KOPT-K1 (cell line): Measurements from ENCODE around the gene GSG1L2.
"Not testable (repeated sequence)": the region's sequence is repeated elsewhere in the genome, so short reads cannot be mapped to it uniquely, and the experiment has no call there.

Experiments used
- H3K27ac ChIP-seq: fragments of 200-600 bp; sonication (generic); 2 replicates; pipeline ENCODE4 v1.5.1; 2016; ENCODE audit warnings: antibody characterized with exemption, mild to moderate bottlenecking, low read depth, low read length; ENCODE audit not compliant: poor library complexity, severe bottlenecking
- H3K36me3 ChIP-seq: fragments of 200-600 bp; sonication (generic); 2 replicates; pipeline ENCODE4 v1.5.1; 2017; ENCODE audit warnings: antibody characterized with exemption, mild to moderate bottlenecking, low read length, moderate library complexity; ENCODE audit not compliant: insufficient read depth
- H3K9me3 ChIP-seq: fragments of 200-600 bp; sonication (generic); 2 replicates; pipeline ENCODE4 v1.5.1; 2017; ENCODE audit warnings: antibody characterized with exemption, low read length, mild to moderate bottlenecking; ENCODE audit not compliant: insufficient read depth, poor library complexity, severe bottlenecking

GSG1L2 gene

DNA sequence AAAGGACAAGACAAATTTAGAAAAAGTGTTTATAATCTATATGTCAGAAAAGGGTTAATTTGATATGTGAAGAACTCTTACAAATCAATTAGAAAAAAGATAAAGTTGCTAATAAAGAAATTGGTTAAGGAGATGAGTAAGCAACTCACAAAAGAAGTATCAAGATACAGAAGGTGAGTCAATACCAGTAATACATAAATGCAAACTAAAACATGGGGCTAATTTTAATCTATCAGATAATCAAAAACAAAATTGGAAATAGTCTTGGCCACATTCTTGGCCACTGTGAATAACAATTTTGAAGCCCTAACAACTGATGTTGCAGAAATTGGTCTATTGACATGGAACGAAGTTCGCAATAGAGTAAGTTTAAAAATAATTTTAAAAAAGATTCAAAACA is 37.3 kb downstream of the GSG1L2 start:
- Histone ChIP-seq H3K27ac (no peak overlapping the region), H3K36me3 (no peaks in the 10 kb centered on the region), H3K9me3 (no peaks in the 10 kb centered on the region)

DNA sequence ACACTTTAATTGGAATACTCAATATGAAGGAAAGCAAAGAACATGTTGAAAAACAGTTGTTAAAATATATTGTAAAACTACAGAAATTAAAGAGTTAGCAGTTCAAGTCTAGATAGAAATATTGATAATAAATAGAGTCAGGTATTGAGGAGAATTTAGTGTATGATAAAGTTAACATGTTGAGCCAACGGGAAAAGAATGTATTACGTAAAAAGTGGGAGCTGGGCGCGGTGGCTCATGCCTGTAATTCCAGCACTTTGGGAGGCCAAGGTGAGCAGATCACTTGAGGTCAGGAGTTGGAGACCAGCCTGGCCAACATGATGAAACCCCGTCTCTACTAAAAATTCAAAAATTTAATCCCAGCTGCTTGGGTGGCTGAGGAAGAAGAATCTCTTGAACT is 38.4 kb downstream of the GSG1L2 start:
- H3K27ac ChIP-seq, H3K9me3 ChIP-seq, H3K36me3 ChIP-seq: not testable (repeated sequence)

DNA sequence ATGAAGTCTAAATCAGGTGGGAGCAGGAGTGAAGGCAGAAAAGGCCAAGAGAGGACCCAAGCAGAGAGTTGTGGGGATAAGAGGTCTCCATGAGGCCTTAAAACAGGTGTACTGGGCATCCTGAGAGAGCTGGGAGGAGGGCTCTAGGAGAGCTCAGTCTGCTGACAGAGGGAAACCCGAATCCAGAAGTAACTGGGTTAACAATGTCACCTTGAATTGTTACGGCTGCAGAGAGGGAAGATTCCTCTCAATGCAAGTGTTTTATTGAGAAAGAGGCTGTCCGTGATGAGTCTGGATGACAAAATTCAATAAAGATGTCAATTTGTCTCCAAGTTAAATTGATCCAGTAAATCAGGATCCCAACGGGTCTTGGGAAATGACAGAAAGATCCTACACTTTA is 38.8 kb downstream of the GSG1L2 start:
- no peaks in the 10 kb centered on the region for H3K36me3 ChIP-seq
- H3K27ac ChIP-seq: no peak overlapping the region
- H3K9me3 ChIP-seq: no peaks in the 10 kb centered on the region

DNA sequence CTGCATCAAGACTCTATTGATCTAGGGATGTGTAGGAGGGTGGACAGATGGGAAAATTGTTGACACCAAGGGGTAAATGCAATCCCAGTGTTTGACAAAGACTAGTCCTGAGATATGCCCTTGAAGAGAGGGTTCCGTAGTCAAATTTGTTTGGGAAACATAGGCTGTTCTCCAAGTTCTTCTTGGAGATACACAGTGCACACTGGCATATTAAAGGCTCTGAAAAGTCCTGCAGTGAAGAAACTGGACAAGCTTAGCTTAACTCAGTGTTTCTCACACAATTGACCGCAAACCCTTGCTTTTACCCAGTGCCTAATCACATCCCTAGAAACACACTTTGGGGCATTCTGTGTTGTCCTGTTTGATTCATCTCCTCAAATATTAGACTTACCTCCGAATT is 41.3 kb downstream of the GSG1L2 start:
- Histone ChIP-seq H3K36me3 (no peaks in the 10 kb centered on the region), H3K9me3 (no peaks in the 10 kb centered on the region), H3K27ac (no peak overlapping the region)

DNA sequence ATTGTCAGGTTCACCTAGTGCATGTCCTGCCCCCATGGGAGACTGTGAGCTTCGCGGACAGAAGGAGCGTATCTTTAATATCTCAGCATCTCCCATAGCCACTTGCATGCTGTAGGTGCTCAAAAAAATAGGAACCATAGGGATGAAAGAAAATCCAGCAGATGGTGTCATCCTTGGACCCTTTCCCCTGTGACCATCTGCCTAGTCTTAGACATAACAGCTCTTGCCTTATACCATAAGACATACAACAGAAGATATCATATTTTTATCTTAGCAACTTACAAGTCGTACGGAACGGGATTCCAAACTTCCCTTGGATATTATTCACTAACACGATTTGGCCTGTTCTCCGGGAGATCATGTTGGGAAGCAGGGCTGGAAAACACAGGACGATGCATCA is 45.0 kb downstream of the GSG1L2 start:
- Histone ChIP-seq H3K9me3 (no peaks in the 10 kb centered on the region), H3K36me3 (no peaks in the 10 kb centered on the region), H3K27ac (no peak overlapping the region)

DNA sequence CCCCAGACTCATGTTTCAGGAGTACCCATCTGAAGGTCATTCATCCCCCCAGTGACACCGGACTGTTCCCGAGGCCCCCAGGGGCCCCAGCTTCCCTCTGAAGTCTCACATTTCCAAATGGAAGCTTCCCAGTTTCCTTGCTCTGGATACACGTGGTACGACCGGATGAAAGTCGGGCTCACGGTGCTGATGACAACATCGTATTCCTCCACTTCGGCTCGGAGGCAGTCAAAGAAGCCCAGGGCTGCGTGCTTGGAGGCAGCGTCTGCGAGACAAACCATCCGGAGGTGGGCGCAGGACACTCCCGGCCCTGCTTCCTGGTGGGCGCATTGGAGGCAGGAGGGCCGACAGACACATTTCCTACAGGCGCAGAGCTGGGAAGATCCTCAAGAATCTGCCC is 49.2 kb downstream of the GSG1L2 start:
- Histone ChIP-seq H3K9me3 (no peaks in the 10 kb centered on the region), H3K36me3 (no peaks in the 10 kb centered on the region), H3K27ac (no peak overlapping the region)

DNA sequence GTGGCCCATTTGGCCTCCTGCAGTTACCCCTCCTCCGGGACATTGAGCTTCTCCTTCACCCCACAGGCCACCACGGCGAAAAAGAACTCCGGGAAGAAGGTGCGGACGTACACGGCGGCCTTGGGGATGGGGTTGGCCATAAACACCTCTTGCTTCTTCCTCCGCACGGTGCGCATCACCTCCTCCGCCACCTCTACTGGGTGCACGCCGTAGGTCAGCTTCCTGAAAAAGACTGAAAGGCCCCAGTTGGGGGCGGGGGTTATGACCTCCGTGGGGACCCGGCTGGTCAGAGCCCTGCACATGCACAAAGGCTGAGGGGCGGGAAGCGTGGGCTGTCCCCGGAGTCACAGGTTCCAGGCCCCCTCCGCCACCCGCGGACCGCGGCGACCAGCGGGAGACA is 50.4 kb downstream of the GSG1L2 start:
- Histone ChIP-seq H3K9me3 (no peaks in the 10 kb centered on the region), H3K36me3 (no peaks in the 10 kb centered on the region), H3K27ac (no peak overlapping the region)

DNA sequence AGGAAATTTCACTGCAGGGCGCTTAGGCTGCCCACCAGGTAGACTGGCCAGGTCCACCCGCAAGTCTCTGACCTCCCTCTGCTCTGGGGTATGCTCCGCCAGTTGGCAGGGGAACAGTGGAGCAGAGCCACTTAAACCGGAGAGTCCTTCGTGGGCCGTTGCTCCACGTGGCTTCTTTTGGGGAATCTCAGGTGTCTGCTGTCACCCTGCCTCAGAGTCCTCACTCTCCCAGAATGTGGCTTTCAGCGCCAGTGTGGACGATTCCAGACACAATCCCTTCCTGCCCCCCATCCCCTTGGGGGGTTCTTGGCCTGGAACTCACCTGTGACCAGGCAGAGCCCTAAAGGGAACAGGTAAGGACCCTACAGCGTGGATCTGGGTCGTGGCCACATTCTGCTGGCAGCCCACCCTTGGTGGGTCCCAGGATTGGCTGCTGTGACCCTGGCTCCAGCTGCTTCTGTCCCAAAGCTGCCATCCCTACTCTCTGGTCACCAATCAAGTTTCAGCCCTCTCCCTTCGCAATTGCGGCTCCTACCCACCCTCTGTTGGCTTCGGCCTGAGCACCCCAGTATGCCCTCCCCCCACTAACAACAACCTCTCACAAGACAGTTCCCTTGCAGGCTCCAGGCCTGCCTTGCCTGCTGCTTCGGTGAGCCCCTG is 52.7 kb downstream of the GSG1L2 start:
- H3K36me3 ChIP-seq: no peaks in the 10 kb centered on the region
- no peak overlapping the region for H3K27ac ChIP-seq
- no peaks in the 10 kb centered on the region for H3K9me3 ChIP-seq

DNA sequence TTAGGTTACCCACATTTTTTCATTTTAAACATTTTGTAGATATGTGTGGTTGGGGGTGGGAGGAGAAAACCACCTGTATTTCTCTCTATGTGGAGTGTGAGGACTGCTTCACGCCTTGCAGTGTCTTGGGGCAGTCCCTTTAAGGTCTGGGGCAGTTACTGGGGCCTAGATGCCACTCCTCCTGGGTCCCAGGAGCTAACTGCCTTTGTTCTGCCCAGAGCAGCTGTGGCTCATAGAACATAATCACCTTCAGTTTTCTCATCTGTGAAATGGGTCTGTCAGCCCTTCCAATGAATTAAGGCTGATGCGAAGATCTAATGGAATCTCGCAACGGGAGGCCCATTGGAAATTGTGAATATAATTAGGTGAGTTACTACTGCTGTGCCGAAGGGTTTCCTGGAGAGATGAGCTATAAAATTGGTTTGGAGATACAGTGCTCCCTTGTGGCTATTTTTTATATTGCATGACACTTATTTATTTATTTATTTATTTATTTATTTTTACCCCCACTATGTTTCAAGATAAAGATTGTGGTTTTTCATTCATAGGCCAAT is 53.4 kb downstream of the GSG1L2 start:
- H3K9me3 ChIP-seq: no peaks in the 10 kb centered on the region
- no peak overlapping the region for H3K27ac ChIP-seq

DNA sequence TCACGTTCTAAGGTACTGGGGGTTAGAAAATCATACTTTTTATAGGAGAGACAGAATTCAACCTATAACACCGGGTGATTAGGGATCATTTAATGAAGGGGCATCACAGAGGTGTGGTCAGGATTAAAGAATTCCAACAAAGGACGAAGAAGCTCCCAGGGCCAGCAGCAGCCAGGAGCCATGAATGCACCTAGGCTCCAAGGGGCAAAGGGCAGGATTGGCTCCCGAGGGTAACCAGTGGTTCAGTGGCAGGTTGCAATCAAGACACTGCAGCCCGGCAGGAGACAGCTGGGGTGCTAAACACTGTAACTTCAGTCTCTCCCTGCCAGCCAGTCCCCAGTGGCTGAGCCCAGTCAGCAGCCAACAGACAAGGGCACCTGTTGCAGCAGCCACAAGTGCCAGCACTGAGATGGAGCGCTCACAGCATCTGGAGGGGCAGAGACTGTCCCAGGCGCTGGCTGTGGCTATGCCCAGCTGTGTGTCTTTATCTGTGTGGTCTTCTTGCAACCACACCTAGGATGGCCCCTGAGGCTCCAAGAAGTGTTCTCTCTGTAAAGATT is 54.4 kb downstream of the GSG1L2 start:
- Histone ChIP-seq H3K27ac (no peak overlapping the region), H3K36me3 (no peaks in the 10 kb centered on the region)

More for the DNA sequence above, 53.4 kb downstream of the GSG1L2 start:
- H3K36me3 ChIP-seq: no peaks in the 10 kb centered on the region

DNA sequence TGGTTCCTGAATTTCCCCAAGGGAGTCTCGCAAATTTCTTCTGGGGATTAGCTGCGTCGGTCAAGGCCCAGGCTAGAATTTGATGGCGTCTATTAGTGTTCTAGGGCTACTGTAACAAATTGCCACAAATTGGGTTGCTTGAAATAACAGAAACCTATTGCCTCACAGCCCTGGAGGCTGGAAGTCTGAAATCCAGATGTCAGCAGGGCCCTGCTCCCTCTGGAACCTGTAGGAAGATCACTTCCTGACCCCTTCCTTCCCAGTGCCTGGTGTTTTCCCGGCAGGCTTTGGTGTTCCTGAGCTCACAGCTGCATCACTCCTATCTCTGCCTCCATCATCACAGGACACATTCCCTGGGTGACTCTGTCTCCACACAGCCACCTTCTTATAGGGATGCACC is 54.9 kb downstream of the GSG1L2 start:
- no peaks in the 10 kb centered on the region for H3K36me3 ChIP-seq
- no peak overlapping the region for H3K27ac ChIP-seq
- H3K9me3 ChIP-seq: no peaks in the 10 kb centered on the region

More for the DNA sequence above, 54.4 kb downstream of the GSG1L2 start:
- no peaks in the 10 kb centered on the region for H3K9me3 ChIP-seq

DNA sequence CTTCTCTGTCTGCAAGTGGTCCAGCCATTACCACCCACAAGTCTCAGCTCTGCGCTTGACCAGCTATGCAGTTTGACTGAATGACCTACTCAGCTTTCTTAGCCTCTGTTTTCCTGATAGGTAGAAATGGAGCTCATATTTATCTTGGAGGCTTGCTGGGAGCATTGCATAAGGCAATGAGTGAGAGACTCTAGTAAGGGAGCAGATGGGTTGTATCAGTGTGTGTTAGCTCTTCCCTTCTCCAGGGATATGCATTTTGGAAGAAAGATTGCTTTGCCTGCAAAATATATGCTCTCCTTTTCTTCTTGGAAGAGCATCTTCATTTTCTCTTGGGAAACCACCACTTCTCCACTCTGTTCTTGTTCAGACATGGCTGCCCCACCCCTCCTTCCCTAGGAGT is 56.6 kb downstream of the GSG1L2 start:
- Histone ChIP-seq H3K36me3 (no peaks in the 10 kb centered on the region), H3K9me3 (no peaks in the 10 kb centered on the region), H3K27ac (no peak overlapping the region)

DNA sequence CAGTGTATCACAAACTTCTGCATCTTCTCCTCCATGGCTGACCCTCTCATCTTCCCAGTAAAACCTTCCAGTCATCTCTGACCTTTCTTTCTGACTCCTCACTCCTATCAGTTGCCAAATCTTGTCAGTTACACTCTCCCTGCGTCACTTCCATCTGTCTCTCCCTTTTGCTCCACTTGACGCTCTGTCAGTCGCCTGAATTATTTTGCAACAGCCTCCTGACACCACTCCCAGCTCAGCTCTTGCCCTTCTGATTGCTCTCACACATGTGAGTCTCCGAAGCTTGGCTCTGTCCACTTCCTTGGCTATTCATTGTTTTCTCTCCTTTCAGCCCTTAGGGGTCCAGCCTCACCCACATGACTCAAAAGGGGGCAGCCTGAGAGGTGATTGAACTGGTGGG is 58.2 kb downstream of the GSG1L2 start:
- Histone ChIP-seq H3K36me3 (no peaks in the 10 kb centered on the region), H3K9me3 (no peaks in the 10 kb centered on the region), H3K27ac (no peak overlapping the region)

DNA sequence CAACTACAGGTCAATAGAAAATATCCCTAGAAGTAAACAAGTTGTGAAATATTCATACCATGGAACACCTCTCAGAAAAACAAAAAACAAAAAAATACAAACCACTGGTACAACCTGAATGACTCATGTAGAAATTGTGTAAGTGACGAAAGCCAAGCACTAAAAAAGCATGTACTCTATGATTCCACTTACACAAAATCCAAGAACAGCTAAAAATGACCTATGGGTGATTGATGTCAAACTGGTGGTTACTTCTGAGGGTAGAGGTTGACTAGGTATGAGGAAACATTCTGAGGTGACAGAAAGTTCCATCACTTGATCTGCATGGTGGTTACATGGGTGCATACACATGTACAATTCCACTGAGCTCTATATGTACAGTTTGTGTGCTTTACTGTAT is 61.6 kb downstream of the GSG1L2 start:
- H3K9me3 ChIP-seq: no peaks in the 10 kb centered on the region
- no peak overlapping the region for H3K27ac ChIP-seq
- H3K36me3 ChIP-seq: no peaks in the 10 kb centered on the region

DNA sequence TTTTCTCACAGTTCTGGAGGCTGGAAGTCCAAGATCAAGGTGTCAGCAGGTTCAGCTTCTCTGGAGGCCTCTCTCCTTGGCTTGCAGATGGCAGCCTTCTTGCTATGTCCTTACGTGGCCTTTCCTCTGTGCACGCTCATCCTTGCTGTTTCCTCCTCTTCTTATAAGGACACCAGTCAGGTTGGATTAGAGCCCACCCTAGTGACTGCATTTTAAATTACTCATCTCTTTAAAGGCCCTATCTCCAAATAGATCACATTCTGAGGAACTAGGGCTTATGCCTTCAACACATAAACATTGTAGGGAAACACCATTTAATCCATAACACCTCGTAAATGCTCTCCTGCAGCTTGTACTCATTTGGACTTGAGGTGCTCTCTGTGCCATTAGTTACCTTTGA is 66.8 kb downstream of the GSG1L2 start:
- H3K27ac ChIP-seq: no peak overlapping the region
- no peaks in the 10 kb centered on the region for H3K36me3 ChIP-seq
- no peaks in the 10 kb centered on the region for H3K9me3 ChIP-seq
